Renal cortex interstitium (tissue), 11 donors: Measurements from ENCODE around the gene TSPOAP1. TPM values are rescaled to one million over a fixed set of nuclear protein-coding genes. Genes with fewer than 3 reads are reported as not detected.

Source experiments
- DNase-seq, 11 donors: peaks; one replicate each; pipeline ENCODE4 v3.0.0-alpha.2; 2013; ENCODE audit warnings: low read depth in 9 of 11, low spot score in 4 of 11; ENCODE audit errors: extremely low read depth in 1 of 11
- polyA plus RNA-seq, 3 donors: library from polyadenylated mRNA; unstranded; fragments of 120-200 nt; gene quantifications; one replicate each; pipeline ENCODE4 v1.2.1, GENCODE V29; 2013; ENCODE audit not compliant: insufficient read length in 3 of 3

The TSPOAP1 gene
- polyA plus RNA-seq, 3 donors, result 46.5 to 78.4 (median 52.6) TPM

GRCh38 chr17:58291246-58291645 is 37.3 kb downstream of the TSPOAP1 start:
- no peak for DNase-seq

GRCh38 chr17:58289869-58290268 is 38.7 kb downstream of the TSPOAP1 start:
- no peak for DNase-seq

GRCh38 chr17:58285422-58285810 is 43.2 kb downstream of the TSPOAP1 start:
- DNase-seq, result no peak

GRCh38 chr17:58284613-58285421 is 43.8 kb downstream of the TSPOAP1 start:
- no peak for DNase-seq

GRCh38 chr17:58283674-58284612 is 44.7 kb downstream of the TSPOAP1 start:
- DNase-seq, result no peak

- DNase-seq, result no peak
Observed at GRCh38 chr17:58282442-58282841, 46.2 kb downstream of the TSPOAP1 start.

GRCh38 chr17:58281511-58282011 is 47.0 kb downstream of the TSPOAP1 start:
- DNase-seq, result no peak

GRCh38 chr17:58280480-58281217 is 47.9 kb downstream of the TSPOAP1 start, which contains the start of gene MPO:
MPO (minus strand) TSS chr17:58280935; CDS start chr17:58280758, 177 bp downstream.
- no peak for DNase-seq

GRCh38 chr17:58279736-58280479 is 48.7 kb downstream of the TSPOAP1 start:
- no peak for DNase-seq

GRCh38 chr17:58279016-58279711 is 49.4 kb downstream of the TSPOAP1 start:
- DNase-seq, result peak; percentile 27 to 58 (median 41)

GRCh38 chr17:58278661-58279015 is 50.0 kb downstream of the TSPOAP1 start:
- no peak for DNase-seq

GRCh38 chr17:58277802-58278595 is 50.6 kb downstream of the TSPOAP1 start:
- no peak for DNase-seq

- no peak for DNase-seq
Observed at GRCh38 chr17:58277107-58277801, 51.3 kb downstream of the TSPOAP1 start.

- DNase-seq, result no peak
Observed at GRCh38 chr17:58276423-58276822, 52.2 kb downstream of the TSPOAP1 start.

- no peak for DNase-seq
Observed at GRCh38 chr17:58275417-58275816, 53.2 kb downstream of the TSPOAP1 start.

- no peak for DNase-seq
Observed at GRCh38 chr17:58273453-58274104, 55.0 kb downstream of the TSPOAP1 start.
